GM12878 (cell line): ENCODE measurements around the gene FXYD7. TPM values are rescaled to one million over a fixed set of nuclear protein-coding genes. Genes with fewer than 3 reads are reported as not detected.

Experiments used
- ATAC-seq: fragments of 200-7000 bp; cut with Tn5 transposase; 3 replicates; pipeline ENCODE4 v1.9.1; 2020; ENCODE audit warnings: mild to moderate bottlenecking, moderate library complexity
- BruUV-seq: library from RNA; stranded (reverse); fragments of 400-500 nt; replicated peaks from 2 replicates; lab custom pipeline; 2021; lab: Mats Ljungman, UMichigan
- CTCF ChIA-PET: fragments of 300-600 bp; sonication (Branson Sonifier 250); formaldehyde crosslinking; extraction: SDS; loops from one replicate; lab custom pipeline; 2021; ENCODE audit warnings: inconsistent platforms; lab: Yijun Ruan, JAX
- POLR2A ChIA-PET: fragments of 350-600 bp; formaldehyde crosslinking; extraction: SDS; loops from one replicate; lab custom pipeline; 2021; ENCODE audit warnings: inconsistent platforms; lab: Charles Lee
- RAD21 ChIA-PET: fragments of 300-600 bp; sonication (Branson Sonifier 250); formaldehyde crosslinking; loops from one replicate; lab custom pipeline; 2023; ENCODE audit warnings: antibody characterized with exemption; ENCODE audit not compliant: unreplicated experiment; lab: Charles Lee
- SMC1A ChIA-PET: fragments of 300-600 bp; sonication (Branson Sonifier 250); formaldehyde crosslinking; loops from one replicate; lab custom pipeline; 2023; ENCODE audit not compliant: unreplicated experiment, uncharacterized antibody; lab: Charles Lee
- DNase-seq: peaks from one replicate; pipeline ENCODE4 v3.0.0-alpha.2; 2011; ENCODE audit warnings: low read depth, low spot score
- FAIRE-seq: peaks from 3 replicates; lab custom pipeline; 2011; peaks lifted over from hg19 to GRCh38; lab: Jason Lieb, UNC
- H2AFZ ChIP-seq: 2 replicates; pipeline ENCODE4 v1.6.0; 2011; ENCODE audit warnings: low read depth, low read length, control low read depth; ENCODE audit not compliant: control insufficient read depth
- H3K27ac ChIP-seq: 2 replicates; pipeline ENCODE4 v1.5.1; 2011; ENCODE audit warnings: control low read depth; ENCODE audit not compliant: control insufficient read depth, insufficient read depth
- H3K27me3 ChIP-seq, 2 experiments: replicated peaks in 1 of 2; 2 replicates each; pipeline versions ENCODE4 v1.6.0 to v1.6.1; 2011; ENCODE audit warnings: low read length in 1 of 2; ENCODE audit not compliant: control insufficient read depth in 2 of 2, insufficient read depth in 2 of 2
- H3K36me3 ChIP-seq, 2 experiments: 2 replicates each; pipeline ENCODE4 v1.5.1; 2011; ENCODE audit warnings: low read length in 1 of 2; ENCODE audit not compliant: control insufficient read depth in 2 of 2, insufficient read depth in 2 of 2
- H3K4me1 ChIP-seq: 2 replicates; pipeline ENCODE4 v1.6.1; 2011; ENCODE audit warnings: mild to moderate bottlenecking, low read length, moderate library complexity, mixed read lengths; ENCODE audit not compliant: control insufficient read depth, insufficient read depth
- H3K4me2 ChIP-seq: 2 replicates; pipeline ENCODE4 v1.6.0; 2011; ENCODE audit warnings: control low read depth; ENCODE audit not compliant: control insufficient read depth, insufficient read depth
- H3K4me3 ChIP-seq: fragments of 200-600 bp; sonication (generic); 2 replicates; pipeline ENCODE4 v1.5.1; 2016
- H3K79me2 ChIP-seq: 2 replicates; pipeline ENCODE4 v1.6.0; 2011; ENCODE audit warnings: low read length; ENCODE audit not compliant: control insufficient read depth, insufficient read depth
- H3K9ac ChIP-seq: 2 replicates; pipeline ENCODE4 v1.8.0; 2011; ENCODE audit warnings: low read length, control low read depth, mixed read lengths; ENCODE audit not compliant: control insufficient read depth, insufficient read depth
- H3K9me3 ChIP-seq: replicated peaks from 3 replicates; pipeline ENCODE4 v1.5.1; 2011; ENCODE audit warnings: mild to moderate bottlenecking, low read length; ENCODE audit not compliant: control insufficient read depth, insufficient read depth
- H4K20me1 ChIP-seq: 2 replicates; pipeline ENCODE4 v1.6.0; 2011; ENCODE audit not compliant: control insufficient read depth, insufficient read depth
- ASH2L ChIP-seq: fragments of 300-600, 200-600 bp; sonication (generic); IDR thresholded peaks from 2 replicates; pipeline ENCODE4 v1.6.1; 2017; ENCODE audit warnings: low read depth, mild to moderate bottlenecking, borderline replicate concordance
- CEBPB ChIP-seq, 2 experiments: fragments of 150-350 bp in 1 of 2; IDR thresholded peaks; 2 replicates each; pipeline ENCODE4 v1.6.1; 2012 to 2014; ENCODE audit warnings: low read depth in 2 of 2, low read length in 2 of 2, borderline replicate concordance in 1 of 2, inconsistent platforms in 1 of 2
- EGR1 ChIP-seq, 2 experiments: IDR thresholded peaks; 1 replicate in 1 of 2; 2 replicates in 1 of 2; pipeline ENCODE4 v1.6.1; 2011 to 2012; ENCODE audit warnings: low read depth in 2 of 2, low read length in 2 of 2, borderline replicate concordance in 1 of 2, mild to moderate bottlenecking in 1 of 2, moderate library complexity in 1 of 2
- MTA2 ChIP-seq: fragments of 450-650 bp; IDR thresholded peaks from 2 replicates; pipeline ENCODE4 v1.6.1; 2016; ENCODE audit warnings: low read depth, mild to moderate bottlenecking, moderate library complexity
- RAD51 ChIP-seq: fragments of 450-650 bp; IDR thresholded peaks from 2 replicates; pipeline ENCODE4 v1.6.1; 2016; ENCODE audit warnings: moderate library complexity, mild to moderate bottlenecking, inconsistent platforms
- RUNX3 ChIP-seq: IDR thresholded peaks from 2 replicates; pipeline ENCODE4 v1.6.1; 2012; ENCODE audit warnings: low read length, inconsistent platforms
- SP1 ChIP-seq: IDR thresholded peaks from one replicate; pipeline ENCODE4 v1.6.1; 2011; ENCODE audit warnings: low read depth, low read length
- SREBF2 ChIP-seq: IDR thresholded peaks from 2 replicates; pipeline ENCODE4 v1.6.1; 2012; ENCODE audit warnings: mild to moderate bottlenecking, low read length
- STAT3 ChIP-seq: IDR thresholded peaks from 2 replicates; pipeline ENCODE4 v1.6.1; 2011; ENCODE audit warnings: low read depth, low read length, improper control_type of control experiment
- ZNF24 ChIP-seq: fragments of 450-650 bp; IDR thresholded peaks from 2 replicates; pipeline ENCODE4 v1.6.1; 2017; ENCODE audit warnings: antibody characterized with exemption, mild to moderate bottlenecking
- WGBS: methylation state at CpG from one replicate; pipeline ENCODE4 v1.1.6; 2016; ENCODE audit warnings: low lambda C conversion rate; ENCODE audit not compliant: insufficient replicate concordance, insufficient coverage; ENCODE audit errors: missing lambda C conversion rate; 5-methylcytosine and 5-hydroxymethylcytosine counted together
- in situ Hi-C: fragments of 300-500 bp; cut with MboI; formaldehyde crosslinking; loops from 9 replicates; pipeline ENCODE4 v1.14.3; 2018; ENCODE audit warnings: mixed read lengths
- intact Hi-C: fragments of 100-400 bp; cut with micrococcal nuclease; formaldehyde crosslinking; loops from one replicate; pipeline ENCODE4 v1.14.2; 2022; ENCODE audit not compliant: unreplicated experiment
- polyA plus RNA-seq, 11 experiments: library from polyadenylated mRNA; depleted of rRNA in 4 of 11; unstranded in 6 of 11; stranded (reverse) in 5 of 11; fragments of >200 nt; fragmentation: Nextera tagmentation in 4 of 11; fragmentation: Illumina TruSeq in 1 of 11; extraction: Ambion mirVana in 4 of 11; extraction: Trizol in 1 of 11; gene quantifications; 1 replicate in 1 of 11; 2 replicates in 10 of 11; pipeline versions ENCODE4 v1.2.1 to v1.2.3, GENCODE V29; 2011 to 2016; ENCODE audit warnings: inconsistent platforms in 2 of 11, missing spikeins in 2 of 11, low read depth in 1 of 11
- total RNA-seq, 4 experiments: library from RNA; depleted of rRNA in 3 of 4; stranded (reverse); fragments of >200 nt in 3 of 4; fragmentation: Illumina TruSeq in 1 of 4; extraction: Trizol in 1 of 4; gene quantifications; 2 replicates each; pipeline versions ENCODE4 v1.2.1 to v1.2.3, GENCODE V29; 2013 to 2021
- TF ChIP-seq, protein P1 (sequence below): fragments of 450-650 bp; IDR thresholded peaks from 2 replicates; pipeline ENCODE4 v1.6.1; 2017; ENCODE audit warnings: borderline replicate concordance
- TF ChIP-seq, protein P2 (sequence below): fragments of 450-650 bp; IDR thresholded peaks from 2 replicates; pipeline ENCODE4 v1.6.1; 2017; ENCODE audit warnings: mild to moderate bottlenecking, low read depth, inconsistent platforms; ENCODE audit not compliant: poor library complexity, severe bottlenecking
- TF ChIP-seq, protein P3 (sequence below): IDR thresholded peaks from 2 replicates; pipeline ENCODE4 v1.6.1; 2011; ENCODE audit warnings: low read depth, low read length, improper control_type of control experiment, borderline replicate concordance
- TF ChIP-seq, protein P4 (sequence below): fragments of 450-650 bp; formaldehyde crosslinking; IDR thresholded peaks from 2 replicates; pipeline ENCODE4 v1.4.0; 2020; ENCODE audit warnings: mild to moderate bottlenecking, moderate library complexity
- TF ChIP-seq, protein P5 (sequence below): fragments of 450-650 bp; IDR thresholded peaks from 2 replicates; pipeline ENCODE4 v1.6.1; 2016; ENCODE audit warnings: mild to moderate bottlenecking

FXYD7 gene
- total and polyA plus RNA-seq, 10 of the 15 experiments (the other 5 are each of a cell fraction or from before 2014, with no cell fraction given): 0.07 to 0.28 (median 0.12) TPM; not detected in 7

DNA sequence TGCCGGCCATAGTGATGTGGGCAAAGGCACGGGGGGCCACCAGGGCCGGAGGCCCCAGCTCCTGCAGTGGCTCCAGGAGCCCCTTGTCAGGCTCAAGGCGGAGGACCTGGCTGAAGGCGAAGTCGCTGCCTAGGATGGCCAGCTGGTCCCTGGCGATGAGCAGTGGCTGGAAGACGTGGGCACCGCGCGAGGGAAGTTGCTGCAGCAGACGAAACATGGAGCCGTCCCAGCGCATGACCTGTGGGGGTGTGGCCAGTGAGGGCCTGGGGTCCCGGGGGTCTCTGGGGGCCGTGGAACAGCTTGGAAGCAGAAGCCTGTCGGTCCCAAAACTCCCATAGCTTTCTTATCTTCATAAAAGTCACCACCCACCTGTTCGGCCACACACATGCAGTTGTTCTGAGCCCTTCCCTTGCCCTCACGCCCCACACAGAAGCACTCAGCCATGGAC, 17.8 kb upstream of the FXYD7 start:
- in situ Hi-C loops (no loop called here), intact Hi-C loops (no loop called here)
- no peak for ATAC-seq
- no TSS peak for BruUV-seq
- H2AFZ ChIP-seq: no peak overlapping the region
- no peak for FAIRE-seq
- no peak overlapping the region for H3K9ac ChIP-seq
- H3K27me3 ChIP-seq: no peaks in the 10 kb centered on the region
- WGBS: 65% methylated on average over 19 of the region's 19 CpGs
- CTCF ChIA-PET: interaction anchor here (1.1 to 2.4 kb wide), 4 partner anchors 11 to 58 kb away, joined by 3 to 25 read pairs (median 12); partner anchors contain the start of gene LGI4
- no peaks in the 10 kb centered on the region for H4K20me1 ChIP-seq
- no peaks in the 10 kb centered on the region for H3K9me3 ChIP-seq
- RAD21 ChIA-PET: interaction anchor here (1.2 to 1.8 kb wide), 3 partner anchors 10 to 16 kb away, joined by 5 to 11 read pairs (median 8); no protein-coding TSS in a partner anchor
- DNase-seq: no peak
- POLR2A ChIA-PET: interaction anchor here (0.6 to 1.2 kb wide), 4 partner anchors 13 to 142 kb away, joined by 3 to 6 read pairs (median 3); no protein-coding TSS in a partner anchor
- H3K4me3 ChIP-seq: no peak overlapping the region
- H3K36me3 ChIP-seq: no peaks in the 10 kb centered on the region
- SMC1A ChIA-PET: interaction anchor here (2.9 kb wide), 1 partner anchor 11 kb away, joined by 16 read pairs; no protein-coding TSS in a partner anchor
- peaks cover 18% of the 10 kb centered on the region for H3K4me1 ChIP-seq
- H3K4me2 ChIP-seq: no peak overlapping the region
- no peaks in the 10 kb centered on the region for H3K79me2 ChIP-seq
- no peak overlapping the region for H3K27ac ChIP-seq
- TF ChIP-seq SP1: no peak
- TF ChIP-seq, protein P1, sequence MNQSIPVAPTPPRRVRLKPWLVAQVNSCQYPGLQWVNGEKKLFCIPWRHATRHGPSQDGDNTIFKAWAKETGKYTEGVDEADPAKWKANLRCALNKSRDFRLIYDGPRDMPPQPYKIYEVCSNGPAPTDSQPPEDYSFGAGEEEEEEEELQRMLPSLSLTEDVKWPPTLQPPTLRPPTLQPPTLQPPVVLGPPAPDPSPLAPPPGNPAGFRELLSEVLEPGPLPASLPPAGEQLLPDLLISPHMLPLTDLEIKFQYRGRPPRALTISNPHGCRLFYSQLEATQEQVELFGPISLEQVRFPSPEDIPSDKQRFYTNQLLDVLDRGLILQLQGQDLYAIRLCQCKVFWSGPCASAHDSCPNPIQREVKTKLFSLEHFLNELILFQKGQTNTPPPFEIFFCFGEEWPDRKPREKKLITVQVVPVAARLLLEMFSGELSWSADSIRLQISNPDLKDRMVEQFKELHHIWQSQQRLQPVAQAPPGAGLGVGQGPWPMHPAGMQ: no peak
- TF ChIP-seq ZNF24: no peak
- TF ChIP-seq EGR1 (IDR thresholded peaks at IDR 0.05; ENCODE audit: borderline replicate concordance in 1 of 2, low read depth in 2 of 2, low read length in 2 of 2): no peak
- no peak for TF ChIP-seq SREBF2
- no peak for TF ChIP-seq STAT3
- TF ChIP-seq ASH2L: no peak
- no peak for TF ChIP-seq RAD51
- TF ChIP-seq, protein P2, sequence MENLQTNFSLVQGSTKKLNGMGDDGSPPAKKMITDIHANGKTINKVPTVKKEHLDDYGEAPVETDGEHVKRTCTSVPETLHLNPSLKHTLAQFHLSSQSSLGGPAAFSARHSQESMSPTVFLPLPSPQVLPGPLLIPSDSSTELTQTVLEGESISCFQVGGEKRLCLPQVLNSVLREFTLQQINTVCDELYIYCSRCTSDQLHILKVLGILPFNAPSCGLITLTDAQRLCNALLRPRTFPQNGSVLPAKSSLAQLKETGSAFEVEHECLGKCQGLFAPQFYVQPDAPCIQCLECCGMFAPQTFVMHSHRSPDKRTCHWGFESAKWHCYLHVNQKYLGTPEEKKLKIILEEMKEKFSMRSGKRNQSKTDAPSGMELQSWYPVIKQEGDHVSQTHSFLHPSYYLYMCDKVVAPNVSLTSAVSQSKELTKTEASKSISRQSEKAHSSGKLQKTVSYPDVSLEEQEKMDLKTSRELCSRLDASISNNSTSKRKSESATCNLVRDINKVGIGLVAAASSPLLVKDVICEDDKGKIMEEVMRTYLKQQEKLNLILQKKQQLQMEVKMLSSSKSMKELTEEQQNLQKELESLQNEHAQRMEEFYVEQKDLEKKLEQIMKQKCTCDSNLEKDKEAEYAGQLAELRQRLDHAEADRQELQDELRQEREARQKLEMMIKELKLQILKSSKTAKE: no peak
- TF ChIP-seq, protein P3, sequence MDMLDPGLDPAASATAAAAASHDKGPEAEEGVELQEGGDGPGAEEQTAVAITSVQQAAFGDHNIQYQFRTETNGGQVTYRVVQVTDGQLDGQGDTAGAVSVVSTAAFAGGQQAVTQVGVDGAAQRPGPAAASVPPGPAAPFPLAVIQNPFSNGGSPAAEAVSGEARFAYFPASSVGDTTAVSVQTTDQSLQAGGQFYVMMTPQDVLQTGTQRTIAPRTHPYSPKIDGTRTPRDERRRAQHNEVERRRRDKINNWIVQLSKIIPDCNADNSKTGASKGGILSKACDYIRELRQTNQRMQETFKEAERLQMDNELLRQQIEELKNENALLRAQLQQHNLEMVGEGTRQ: no peak
- no peak for TF ChIP-seq CEBPB (IDR thresholded peaks at IDR 0.05; ENCODE audit: borderline replicate concordance in 1 of 2, low read depth in 2 of 2, low read length in 2 of 2)
- no peak for TF ChIP-seq RUNX3
- TF ChIP-seq, protein P4, sequence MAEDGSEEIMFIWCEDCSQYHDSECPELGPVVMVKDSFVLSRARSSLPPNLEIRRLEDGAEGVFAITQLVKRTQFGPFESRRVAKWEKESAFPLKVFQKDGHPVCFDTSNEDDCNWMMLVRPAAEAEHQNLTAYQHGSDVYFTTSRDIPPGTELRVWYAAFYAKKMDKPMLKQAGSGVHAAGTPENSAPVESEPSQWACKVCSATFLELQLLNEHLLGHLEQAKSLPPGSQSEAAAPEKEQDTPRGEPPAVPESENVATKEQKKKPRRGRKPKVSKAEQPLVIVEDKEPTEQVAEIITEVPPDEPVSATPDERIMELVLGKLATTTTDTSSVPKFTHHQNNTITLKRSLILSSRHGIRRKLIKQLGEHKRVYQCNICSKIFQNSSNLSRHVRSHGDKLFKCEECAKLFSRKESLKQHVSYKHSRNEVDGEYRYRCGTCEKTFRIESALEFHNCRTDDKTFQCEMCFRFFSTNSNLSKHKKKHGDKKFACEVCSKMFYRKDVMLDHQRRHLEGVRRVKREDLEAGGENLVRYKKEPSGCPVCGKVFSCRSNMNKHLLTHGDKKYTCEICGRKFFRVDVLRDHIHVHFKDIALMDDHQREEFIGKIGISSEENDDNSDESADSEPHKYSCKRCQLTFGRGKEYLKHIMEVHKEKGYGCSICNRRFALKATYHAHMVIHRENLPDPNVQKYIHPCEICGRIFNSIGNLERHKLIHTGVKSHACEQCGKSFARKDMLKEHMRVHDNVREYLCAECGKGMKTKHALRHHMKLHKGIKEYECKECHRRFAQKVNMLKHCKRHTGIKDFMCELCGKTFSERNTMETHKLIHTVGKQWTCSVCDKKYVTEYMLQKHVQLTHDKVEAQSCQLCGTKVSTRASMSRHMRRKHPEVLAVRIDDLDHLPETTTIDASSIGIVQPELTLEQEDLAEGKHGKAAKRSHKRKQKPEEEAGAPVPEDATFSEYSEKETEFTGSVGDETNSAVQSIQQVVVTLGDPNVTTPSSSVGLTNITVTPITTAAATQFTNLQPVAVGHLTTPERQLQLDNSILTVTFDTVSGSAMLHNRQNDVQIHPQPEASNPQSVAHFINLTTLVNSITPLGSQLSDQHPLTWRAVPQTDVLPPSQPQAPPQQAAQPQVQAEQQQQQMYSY: no peak
- TF ChIP-seq, protein P5, sequence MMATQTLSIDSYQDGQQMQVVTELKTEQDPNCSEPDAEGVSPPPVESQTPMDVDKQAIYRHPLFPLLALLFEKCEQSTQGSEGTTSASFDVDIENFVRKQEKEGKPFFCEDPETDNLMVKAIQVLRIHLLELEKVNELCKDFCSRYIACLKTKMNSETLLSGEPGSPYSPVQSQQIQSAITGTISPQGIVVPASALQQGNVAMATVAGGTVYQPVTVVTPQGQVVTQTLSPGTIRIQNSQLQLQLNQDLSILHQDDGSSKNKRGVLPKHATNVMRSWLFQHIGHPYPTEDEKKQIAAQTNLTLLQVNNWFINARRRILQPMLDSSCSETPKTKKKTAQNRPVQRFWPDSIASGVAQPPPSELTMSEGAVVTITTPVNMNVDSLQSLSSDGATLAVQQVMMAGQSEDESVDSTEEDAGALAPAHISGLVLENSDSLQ: no peak
- no peak for TF ChIP-seq MTA2
